ENCODE data around the gene ADAT1. TPM values are rescaled to one million over a fixed set of nuclear protein-coding genes. Genes with fewer than 3 reads are reported as not detected.

The ADAT1 gene
- total and polyA plus RNA-seq, 2 of the 13 experiments (the other 11 are each of a cell fraction or from before 2014, with no cell fraction given) = 18.4 to 40.8 TPM

DNA sequence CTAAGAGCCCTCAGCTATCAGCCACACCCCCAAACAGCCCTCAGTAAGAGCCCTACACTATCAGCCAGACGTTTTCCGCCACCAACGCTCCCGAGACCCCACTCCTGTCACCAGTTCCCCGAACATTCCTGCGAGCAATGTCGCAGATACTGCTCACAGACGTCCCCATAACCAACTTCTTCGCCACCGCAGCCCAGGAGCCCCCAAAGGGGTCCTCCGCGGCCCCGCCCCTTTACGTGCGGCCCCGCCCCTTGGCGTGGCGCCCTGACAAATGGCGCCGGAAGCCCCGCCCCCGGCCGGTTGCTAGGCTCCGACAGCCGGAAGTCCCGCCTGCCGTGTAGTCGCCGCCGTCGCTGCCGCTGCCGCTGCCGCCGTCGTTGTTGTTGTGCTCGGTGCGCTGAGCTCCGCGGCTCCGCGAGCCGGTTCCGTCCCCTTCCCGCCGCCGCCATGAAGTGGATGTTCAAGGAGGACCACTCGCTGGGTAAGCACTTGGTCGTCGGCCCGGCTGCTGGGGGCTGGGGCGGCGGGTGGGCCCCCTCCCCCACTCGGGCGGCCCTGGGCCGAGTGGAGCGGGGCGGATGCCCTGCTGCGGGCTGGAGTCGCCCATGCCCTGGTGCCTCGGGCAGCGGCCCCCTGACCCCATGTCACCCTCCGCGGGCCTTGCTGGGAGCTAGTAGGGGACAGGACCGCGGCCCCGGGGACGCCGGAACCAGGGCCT lies 56.9 kb downstream of the ADAT1 start, which contains the start of gene GABARAPL2 (continued):
- TF ChIP-seq, protein P1, sequence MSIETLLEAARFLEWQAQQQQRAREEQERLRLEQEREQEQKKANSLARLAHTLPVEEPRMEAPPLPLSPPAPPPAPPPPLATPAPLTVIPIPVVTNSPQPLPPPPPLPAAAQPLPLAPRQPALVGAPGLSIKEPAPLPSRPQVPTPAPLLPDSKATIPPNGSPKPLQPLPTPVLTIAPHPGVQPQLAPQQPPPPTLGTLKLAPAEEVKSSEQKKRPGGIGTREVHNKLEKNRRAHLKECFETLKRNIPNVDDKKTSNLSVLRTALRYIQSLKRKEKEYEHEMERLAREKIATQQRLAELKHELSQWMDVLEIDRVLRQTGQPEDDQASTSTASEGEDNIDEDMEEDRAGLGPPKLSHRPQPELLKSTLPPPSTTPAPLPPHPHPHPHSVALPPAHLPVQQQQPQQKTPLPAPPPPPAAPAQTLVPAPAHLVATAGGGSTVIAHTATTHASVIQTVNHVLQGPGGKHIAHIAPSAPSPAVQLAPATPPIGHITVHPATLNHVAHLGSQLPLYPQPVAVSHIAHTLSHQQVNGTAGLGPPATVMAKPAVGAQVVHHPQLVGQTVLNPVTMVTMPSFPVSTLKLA (IDR thresholded peaks at IDR 0.05) = peak; percentile 9; the same call in 1 of the 2 replicates
- TF ChIP-seq ZNF225 (CRISPR knock-in tag; IDR thresholded peaks at IDR 0.05) (0 out of 2 replicates have a peak, but pooled peaks have one; percentile 16), TBL1XR1 (IDR thresholded peaks at IDR 0.05; ENCODE audit: borderline replicate concordance, low read length, partially characterized antibody) (no peak), HNRNPK (IDR thresholded peaks at IDR 0.05; ENCODE audit: low read depth, low read length, poor library complexity, severe bottlenecking) (peak; percentile 50), ZNF180 (CRISPR knock-in tag; IDR thresholded peaks at IDR 0.05; ENCODE audit: borderline replicate concordance, low read depth) (0 out of 2 replicates have a peak, but pooled peaks have one; percentile 35), ZNF883 (CRISPR knock-in tag; IDR thresholded peaks at IDR 0.05; ENCODE audit: not compliant biosample characterization) (peak; percentile 80), ISX (CRISPR knock-in tag; conservative IDR thresholded peaks at IDR 0.05) (0 out of 2 replicates have a peak, but pooled peaks have one; percentile 80), EED (CRISPR knock-in tag; IDR thresholded peaks at IDR 0.05) (peak; percentile 24; the same call in 1 of the 2 replicates), SAP130 (CRISPR knock-in tag; IDR thresholded peaks at IDR 0.05; ENCODE audit: low read depth) (peak; percentile 92), DPF2 (CRISPR knock-in tag; IDR thresholded peaks at IDR 0.05; ENCODE audit: borderline replicate concordance, low read depth) (no peak), ARID2 (CRISPR knock-in tag; IDR thresholded peaks at IDR 0.05; ENCODE audit: borderline replicate concordance) (0 out of 2 replicates have a peak, but pooled peaks have one; percentile 20), GTF3A (CRISPR knock-in tag; conservative IDR thresholded peaks at IDR 0.05) (0 out of 2 replicates have a peak, but pooled peaks have one; percentile 75), NAIF1 (CRISPR knock-in tag; IDR thresholded peaks at IDR 0.05; ENCODE audit: borderline replicate concordance) (0 out of 2 replicates have a peak, but pooled peaks have one; percentile 62), ZNF33B (CRISPR knock-in tag; IDR thresholded peaks at IDR 0.05) (0 out of 2 replicates have a peak, but pooled peaks have one; percentile 55)
- TF ChIP-seq, protein P2, sequence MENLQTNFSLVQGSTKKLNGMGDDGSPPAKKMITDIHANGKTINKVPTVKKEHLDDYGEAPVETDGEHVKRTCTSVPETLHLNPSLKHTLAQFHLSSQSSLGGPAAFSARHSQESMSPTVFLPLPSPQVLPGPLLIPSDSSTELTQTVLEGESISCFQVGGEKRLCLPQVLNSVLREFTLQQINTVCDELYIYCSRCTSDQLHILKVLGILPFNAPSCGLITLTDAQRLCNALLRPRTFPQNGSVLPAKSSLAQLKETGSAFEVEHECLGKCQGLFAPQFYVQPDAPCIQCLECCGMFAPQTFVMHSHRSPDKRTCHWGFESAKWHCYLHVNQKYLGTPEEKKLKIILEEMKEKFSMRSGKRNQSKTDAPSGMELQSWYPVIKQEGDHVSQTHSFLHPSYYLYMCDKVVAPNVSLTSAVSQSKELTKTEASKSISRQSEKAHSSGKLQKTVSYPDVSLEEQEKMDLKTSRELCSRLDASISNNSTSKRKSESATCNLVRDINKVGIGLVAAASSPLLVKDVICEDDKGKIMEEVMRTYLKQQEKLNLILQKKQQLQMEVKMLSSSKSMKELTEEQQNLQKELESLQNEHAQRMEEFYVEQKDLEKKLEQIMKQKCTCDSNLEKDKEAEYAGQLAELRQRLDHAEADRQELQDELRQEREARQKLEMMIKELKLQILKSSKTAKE (CRISPR knock-in tag; IDR thresholded peaks at IDR 0.05; ENCODE audit: borderline replicate concordance) = 0 out of 2 replicates have a peak, but pooled peaks have one; percentile 35
- TF ChIP-seq, protein P3, sequence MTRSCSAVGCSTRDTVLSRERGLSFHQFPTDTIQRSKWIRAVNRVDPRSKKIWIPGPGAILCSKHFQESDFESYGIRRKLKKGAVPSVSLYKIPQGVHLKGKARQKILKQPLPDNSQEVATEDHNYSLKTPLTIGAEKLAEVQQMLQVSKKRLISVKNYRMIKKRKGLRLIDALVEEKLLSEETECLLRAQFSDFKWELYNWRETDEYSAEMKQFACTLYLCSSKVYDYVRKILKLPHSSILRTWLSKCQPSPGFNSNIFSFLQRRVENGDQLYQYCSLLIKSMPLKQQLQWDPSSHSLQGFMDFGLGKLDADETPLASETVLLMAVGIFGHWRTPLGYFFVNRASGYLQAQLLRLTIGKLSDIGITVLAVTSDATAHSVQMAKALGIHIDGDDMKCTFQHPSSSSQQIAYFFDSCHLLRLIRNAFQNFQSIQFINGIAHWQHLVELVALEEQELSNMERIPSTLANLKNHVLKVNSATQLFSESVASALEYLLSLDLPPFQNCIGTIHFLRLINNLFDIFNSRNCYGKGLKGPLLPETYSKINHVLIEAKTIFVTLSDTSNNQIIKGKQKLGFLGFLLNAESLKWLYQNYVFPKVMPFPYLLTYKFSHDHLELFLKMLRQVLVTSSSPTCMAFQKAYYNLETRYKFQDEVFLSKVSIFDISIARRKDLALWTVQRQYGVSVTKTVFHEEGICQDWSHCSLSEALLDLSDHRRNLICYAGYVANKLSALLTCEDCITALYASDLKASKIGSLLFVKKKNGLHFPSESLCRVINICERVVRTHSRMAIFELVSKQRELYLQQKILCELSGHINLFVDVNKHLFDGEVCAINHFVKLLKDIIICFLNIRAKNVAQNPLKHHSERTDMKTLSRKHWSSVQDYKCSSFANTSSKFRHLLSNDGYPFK (CRISPR knock-in tag; IDR thresholded peaks at IDR 0.05; ENCODE audit: borderline replicate concordance) = no peak
- TF ChIP-seq, protein P4, sequence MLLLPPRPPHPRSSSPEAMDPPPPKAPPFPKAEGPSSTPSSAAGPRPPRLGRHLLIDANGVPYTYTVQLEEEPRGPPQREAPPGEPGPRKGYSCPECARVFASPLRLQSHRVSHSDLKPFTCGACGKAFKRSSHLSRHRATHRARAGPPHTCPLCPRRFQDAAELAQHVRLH (CRISPR knock-in tag; IDR thresholded peaks at IDR 0.05; ENCODE audit: borderline replicate concordance, low read depth) = peak; percentile 58; the same call in 1 of the 2 replicates
- TF ChIP-seq, protein P5, sequence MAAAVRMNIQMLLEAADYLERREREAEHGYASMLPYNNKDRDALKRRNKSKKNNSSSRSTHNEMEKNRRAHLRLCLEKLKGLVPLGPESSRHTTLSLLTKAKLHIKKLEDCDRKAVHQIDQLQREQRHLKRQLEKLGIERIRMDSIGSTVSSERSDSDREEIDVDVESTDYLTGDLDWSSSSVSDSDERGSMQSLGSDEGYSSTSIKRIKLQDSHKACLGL (CRISPR knock-in tag; IDR thresholded peaks at IDR 0.05) = peak; percentile 41; the same call in 1 of the 2 replicates
